Ovary (tissue), 3 donors: ENCODE measurements around the gene GRK3.

Source experiments
- CTCF ChIP-seq, 3 donors: fragments of 450-650 bp in 2 of 3; fragments of 200-600 bp in 1 of 3; IDR thresholded peaks; one replicate each; pipeline versions ENCODE4 v1.5.1 to v1.8.0; 2016 to 2022; ENCODE audit warnings: antibody characterized with exemption in 3 of 3, mild to moderate bottlenecking in 1 of 3
- POLR2A ChIP-seq: fragments of 450-650 bp; IDR thresholded peaks from one replicate; pipeline ENCODE4 v1.6.1; 2017; ENCODE audit warnings: antibody characterized with exemption, mild to moderate bottlenecking, moderate library complexity
- donor health status: DM: no; HTN: no; CAD: no.

GRCh38 chr22:25554689-25555088 is 9.8 kb upstream of the GRK3 start:
- TF ChIP-seq CTCF (IDR thresholded peaks at IDR 0.05) = no peak
- TF ChIP-seq POLR2A = no peak
